NCI-H226 (cell line): ENCODE measurements around the gene DISP2.

Experiments used
- DNase-seq: peaks from one replicate; pipeline ENCODE4 v3.0.0-alpha.2; 2015

Gene DISP2

GRCh38 chr15:40366457-40367370 is 8.7 kb downstream of the DISP2 start:
- DNase-seq, result no peak

DNA sequence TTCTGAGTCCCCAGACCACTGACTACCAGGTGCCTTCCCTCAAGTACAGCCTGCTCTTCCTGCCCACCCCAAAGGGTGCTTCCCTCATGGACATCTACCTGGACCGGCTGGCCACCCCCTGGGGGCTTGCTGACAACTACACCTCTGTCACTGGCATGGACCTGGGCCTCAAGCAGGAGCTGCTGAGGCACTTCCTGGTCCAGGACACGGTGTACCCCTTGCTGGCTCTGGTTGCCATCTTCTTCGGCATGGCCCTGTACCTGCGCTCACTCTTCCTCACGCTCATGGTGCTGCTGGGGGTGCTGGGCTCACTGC is 9.3 kb downstream of the DISP2 start:
- DNase-seq, result no peak

- peak; percentile 78 for DNase-seq
These were observed 9.9 kb downstream of the DISP2 start for GRCh38 chr15:40367686-40368611.

- DNase-seq, result no peak
These were observed 10.9 kb downstream of the DISP2 start for GRCh38 chr15:40368719-40369473.

- DNase-seq, result no peak
These were observed 11.5 kb downstream of the DISP2 start for GRCh38 chr15:40369474-40369869.

DNA sequence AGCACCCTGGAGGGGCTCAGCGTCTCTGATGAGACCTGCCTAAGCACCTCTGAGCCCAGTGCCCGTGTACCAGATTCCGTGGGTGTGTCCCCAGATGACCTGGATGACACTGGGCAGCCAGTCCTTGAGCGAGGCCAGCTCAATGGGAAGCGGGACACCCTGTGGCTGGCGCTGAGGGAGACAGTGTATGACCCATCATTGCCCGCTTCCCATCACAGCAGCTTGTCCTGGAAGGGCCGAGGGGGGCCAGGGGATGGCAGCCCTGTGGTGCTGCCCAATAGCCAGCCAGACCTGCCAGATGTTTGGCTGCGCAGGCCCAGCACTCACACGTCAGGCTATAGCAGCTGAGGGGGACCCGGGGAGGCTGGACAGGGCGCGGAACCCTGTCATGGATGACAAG is 12.0 kb downstream of the DISP2 start:
- no peak for DNase-seq

DNA sequence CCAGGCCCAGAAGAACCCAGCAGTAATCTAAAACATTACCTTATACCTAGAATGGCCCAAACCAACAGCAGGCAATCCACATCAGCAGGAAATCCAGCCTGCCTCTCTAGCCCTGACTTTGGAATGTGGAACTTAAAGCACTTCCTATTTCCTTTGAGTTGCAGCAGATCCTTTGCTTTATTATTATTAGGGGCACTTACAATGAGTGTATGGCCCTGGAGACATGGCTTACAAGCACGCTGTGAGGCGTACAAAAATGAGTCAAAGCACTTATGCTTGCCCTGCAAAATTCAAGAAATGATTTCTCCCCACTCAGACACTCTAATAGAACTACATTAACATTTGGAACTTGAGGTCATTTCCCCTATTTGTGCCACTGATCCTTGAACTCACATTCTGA is 15.0 kb downstream of the DISP2 start:
- DNase-seq, result no peak

- no peak for DNase-seq
These were observed 19.6 kb downstream of the DISP2 start for GRCh38 chr15:40377606-40378005.

DNA sequence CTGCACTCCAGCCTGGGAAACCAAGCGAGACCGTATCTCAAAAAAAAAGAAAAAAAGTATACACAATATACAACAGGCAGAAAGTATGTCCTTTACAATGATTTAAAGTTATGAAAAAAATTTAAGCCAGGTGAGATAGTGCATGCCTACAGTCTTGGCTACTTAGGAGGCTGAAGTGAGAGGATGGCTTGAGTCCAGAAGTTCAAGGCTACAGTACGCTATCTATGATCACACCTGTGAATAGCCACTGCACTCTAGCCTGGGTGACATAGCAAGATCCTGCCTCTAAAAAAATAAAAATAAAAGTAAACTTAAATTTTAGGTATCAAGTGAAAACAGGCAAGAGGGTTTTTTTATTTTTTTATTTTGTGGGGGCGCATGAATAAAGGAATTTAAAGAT is 21.4 kb downstream of the DISP2 start:
- DNase-seq, result no peak

- peak; percentile 87 for DNase-seq
These were observed 21.8 kb downstream of the DISP2 start for GRCh38 chr15:40379853-40380252.

- no peak for DNase-seq
These were observed 22.6 kb downstream of the DISP2 start for GRCh38 chr15:40380636-40381035.

- DNase-seq, result no peak
These were observed 24.0 kb downstream of the DISP2 start for GRCh38 chr15:40381818-40382529.

DNA sequence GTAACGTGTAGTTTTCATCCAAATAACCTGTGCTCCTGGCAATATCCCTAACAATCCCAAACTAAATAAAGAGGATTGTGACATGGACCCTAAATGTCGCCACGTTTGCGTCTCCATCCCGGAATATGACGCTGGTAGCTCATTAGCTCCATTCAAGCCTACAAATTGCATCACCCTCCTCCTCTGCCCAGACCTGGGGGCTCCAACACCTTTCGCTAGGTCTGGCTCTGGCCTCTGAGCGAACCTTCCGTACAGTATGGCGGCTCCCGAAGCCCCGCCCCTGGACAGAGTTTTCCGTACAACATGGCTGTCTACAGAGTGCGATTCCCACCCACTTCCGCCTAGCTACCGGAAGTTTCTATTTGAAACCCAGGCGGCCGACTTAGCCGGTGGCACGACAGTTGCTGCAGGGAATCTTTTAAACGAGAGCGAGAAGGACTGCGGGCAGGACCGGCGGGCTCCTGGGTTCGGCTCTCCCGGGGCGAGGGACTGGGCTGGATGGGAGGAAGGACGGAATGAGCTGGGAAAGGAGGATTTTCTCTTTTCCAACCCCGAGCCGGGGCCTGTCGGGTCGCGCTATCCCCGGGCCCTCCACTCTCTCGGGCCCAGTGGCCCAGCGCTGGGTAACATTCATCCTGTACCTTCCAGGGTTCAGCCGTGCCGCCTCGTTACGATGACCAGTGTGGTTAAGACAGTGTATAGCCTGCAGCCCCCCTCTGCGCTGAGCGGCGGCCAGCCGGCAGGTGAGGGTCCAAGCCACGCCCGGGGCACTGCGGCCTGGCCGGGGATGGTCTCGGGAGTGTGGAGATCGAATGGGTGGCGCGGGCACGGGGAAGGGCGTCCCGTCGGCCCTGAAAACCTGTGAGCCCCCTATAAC is 24.8 kb downstream of the DISP2 start, which contains the start of gene KNSTRN:
Gene KNSTRN, plus strand, starts transcription at position 142 of the 877 bp plus-strand sequence. Its CDS starts 115 bp downstream, at position 257.
- DNase-seq, result peak; percentile 73

- no peak for DNase-seq
These were observed 28.5 kb downstream of the DISP2 start for GRCh38 chr15:40386480-40386879.

DNA sequence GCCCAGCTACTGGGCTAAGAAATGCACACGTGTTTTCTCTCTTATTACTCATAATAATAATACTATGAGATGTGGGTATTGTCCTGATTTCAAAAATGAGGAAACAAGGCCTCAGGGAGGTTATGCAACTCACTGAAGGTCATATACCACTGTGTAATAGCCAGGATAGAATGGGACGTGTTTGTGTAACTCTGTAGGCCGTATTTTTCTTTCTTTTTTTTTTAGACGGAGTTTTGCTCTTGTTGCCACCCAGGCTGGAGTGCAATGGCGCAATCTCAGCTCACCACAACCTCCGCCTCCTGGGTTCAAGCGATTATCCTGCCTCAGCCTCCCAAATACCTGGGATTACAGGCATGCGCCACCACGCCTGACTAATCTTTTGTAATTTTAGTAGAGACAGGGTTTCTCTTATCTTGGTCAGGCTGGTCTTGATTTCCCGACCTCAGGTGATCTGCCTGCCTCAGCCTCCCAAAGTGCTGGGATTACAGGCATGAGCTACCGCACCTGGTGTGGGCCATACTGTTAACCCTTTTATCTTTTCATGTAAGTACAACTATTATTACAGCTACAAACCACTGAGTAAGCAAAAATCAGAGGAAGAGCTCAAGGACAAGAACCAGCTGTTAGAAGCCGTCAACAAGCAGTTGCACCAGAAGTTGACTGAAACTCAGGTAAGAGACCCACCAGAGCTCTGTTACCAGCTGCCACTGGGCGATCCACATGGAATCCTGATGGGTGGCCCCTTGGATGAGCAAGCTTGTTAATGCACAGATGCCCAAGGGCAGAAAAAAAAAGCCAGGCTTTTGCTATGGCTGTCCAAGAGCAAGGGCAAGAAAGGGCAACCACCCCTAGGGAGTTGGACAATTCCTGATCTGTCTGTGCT is 31.2 kb downstream of the DISP2 start:
- DNase-seq, result no peak

GRCh38 chr15:40389824-40390595 is 32.0 kb downstream of the DISP2 start:
- DNase-seq, result no peak

GRCh38 chr15:40392986-40393948 is 35.2 kb downstream of the DISP2 start:
- no peak for DNase-seq
